T-helper 9 cell (primary cell): ENCODE measurements around the gene ST6GALNAC6.
"Not testable (repeated sequence)": the region's sequence is repeated elsewhere in the genome, so short reads cannot be mapped to it uniquely, and the experiment has no call there.

Source experiments
- DNase-seq: peaks from one replicate; pipeline ENCODE4 v3.0.0-alpha.2; 2020

The ST6GALNAC6 gene

DNA sequence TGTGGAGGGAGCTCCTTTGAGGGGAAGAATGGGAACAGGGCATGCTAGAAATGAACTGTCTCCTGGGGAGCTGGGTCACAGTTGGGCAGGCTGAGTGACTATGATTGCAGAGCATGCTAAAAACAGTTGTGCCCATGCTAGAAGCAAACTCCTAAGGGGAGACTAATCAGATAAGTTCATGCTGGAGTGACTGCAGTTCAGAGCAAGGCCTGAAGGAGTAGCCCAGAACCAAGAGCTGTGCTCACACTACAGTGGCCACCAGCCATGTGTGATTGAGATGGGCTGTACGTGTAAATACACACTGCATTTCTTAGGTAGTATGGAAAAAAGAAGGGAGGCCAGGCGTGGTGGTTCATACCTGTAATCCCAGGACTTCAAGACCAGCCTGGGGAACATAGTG, 11.6 kb downstream of the ST6GALNAC6 start:
- no peak for DNase-seq

DNA sequence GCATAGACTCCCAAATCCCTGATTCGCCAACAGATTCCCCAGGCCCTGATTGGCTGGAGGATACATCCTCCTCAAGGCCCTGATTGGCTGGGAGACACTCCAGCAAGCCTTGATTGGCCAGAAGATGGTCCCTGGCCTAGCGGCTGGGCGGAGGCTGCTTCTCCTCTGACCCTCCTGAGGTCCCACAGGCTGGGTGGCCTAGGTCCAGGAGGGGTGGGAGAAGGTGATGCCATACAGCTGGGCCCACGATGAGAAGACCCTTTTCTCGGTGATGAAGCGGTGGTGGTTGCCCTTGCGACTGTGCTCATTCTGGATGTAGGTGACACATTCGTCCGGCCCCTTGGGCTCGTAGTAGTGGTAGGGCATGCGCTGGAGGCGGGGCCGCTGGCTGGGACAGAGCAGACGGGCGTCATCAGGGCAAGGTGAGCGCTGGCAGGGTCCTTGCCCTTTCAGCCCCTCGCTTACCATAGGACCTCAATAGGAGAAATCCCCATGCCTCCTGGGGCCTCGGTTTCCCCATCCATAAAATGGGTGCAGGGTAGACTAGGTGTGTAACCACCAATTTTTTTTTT, 12.9 kb downstream of the ST6GALNAC6 start:
- no peak for DNase-seq

DNA sequence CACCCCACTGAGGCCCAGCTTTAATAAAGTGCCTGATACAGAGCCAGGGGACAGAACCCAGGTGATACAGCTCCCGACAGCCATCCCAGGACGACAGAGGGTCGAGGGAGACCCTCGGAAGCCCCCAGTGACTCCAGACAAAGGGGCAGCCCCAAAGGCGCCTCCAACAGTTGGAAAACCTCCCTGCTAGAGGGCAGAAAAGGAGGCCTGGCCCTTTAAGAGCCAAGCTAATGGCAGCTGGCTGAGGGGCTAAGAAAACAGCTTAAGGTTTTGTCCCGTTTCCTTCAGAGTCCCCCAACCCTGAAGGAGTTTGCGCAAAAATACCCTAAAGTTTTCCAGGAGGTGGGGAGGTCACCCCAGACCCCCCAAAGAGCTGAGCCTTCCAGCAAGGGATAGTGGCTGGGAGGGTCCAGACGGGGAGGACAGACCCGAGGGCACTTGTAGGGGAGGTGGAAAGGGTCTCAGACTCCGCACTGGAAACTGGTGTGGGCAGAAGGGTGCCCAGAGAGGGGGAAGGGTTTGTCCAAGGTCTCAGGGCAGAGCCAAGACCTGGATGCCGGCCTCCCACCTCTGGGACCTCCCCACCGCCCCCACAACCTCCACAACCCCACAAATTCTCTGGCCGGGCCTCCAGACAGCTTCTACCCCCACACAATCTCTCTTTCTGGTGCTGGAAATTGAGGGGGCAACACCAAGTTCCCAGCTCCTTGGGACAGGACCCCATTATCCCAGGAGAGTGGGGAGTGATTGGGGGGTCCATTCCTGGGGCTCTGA, 13.7 kb downstream of the ST6GALNAC6 start:
- no peak for DNase-seq

DNA sequence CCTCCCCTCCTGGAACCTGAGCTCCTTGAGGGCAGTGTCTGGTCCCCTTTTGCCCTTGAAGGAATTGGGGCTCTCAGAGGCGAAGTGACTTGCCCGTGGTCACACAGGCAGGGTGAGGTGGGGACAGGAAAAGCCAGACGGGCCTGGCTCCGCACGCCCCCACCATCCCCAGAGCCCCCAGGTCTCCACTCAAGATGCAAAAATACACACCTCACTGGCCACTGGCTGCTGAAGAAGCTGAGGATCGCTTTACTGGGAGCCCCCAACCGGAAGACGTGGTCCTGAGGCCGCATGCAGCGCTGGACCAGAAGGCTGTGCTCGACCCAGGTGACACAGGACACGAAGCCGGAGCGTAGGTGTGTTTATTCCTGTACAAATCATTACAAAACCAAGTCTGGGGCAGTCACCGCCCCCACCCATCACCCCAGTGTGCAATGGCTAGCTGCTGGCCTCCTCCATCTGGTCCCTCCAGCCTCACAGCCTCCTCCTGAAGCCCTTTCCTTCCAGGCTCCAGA, 14.4 kb downstream of the ST6GALNAC6 start:
- no peak for DNase-seq

DNA sequence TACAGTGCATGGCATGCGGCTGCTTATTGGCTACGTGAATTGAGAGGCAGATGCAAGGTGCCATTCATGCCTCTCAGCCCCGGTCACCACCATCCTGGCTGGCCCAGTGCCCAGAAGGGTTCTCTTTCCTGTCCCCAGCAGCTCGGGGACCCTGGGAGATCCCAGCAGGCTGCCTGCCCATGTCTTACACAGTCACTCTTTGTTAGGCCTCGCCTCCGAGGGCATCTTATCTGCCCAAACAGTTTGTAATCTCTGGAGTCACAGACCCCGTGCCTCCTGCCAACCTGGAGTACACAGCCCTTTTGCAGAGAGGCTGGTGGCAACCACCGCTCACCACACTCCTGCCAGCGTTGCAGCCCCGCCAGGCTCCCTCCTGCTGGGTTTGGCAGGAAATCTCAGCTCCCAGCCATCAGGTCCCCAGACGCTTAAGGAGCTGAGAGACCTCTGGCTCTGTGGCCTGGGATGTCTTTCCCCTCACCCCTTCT, 14.9 kb downstream of the ST6GALNAC6 start:
- DNase-seq, result no peak

DNA sequence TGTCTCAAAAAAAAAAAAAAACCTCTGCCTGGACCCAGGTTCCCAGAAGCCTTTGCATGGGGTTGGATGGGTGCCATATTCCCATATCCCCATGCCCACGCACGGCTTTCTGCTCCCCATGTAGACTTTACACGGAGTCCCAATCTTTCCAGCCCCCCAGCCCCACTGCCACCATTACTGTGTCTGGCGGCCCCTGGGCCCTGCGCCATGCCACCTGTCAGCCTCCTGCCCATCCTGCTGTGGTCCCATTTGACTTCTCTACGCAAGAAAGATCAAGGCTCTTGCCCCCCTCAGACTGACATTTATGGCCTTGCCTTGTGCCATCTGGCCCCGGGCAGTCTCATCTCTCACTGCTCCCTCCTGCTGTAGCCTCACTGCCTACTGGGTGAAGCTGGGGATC, 15.4 kb downstream of the ST6GALNAC6 start:
- no peak for DNase-seq

DNA sequence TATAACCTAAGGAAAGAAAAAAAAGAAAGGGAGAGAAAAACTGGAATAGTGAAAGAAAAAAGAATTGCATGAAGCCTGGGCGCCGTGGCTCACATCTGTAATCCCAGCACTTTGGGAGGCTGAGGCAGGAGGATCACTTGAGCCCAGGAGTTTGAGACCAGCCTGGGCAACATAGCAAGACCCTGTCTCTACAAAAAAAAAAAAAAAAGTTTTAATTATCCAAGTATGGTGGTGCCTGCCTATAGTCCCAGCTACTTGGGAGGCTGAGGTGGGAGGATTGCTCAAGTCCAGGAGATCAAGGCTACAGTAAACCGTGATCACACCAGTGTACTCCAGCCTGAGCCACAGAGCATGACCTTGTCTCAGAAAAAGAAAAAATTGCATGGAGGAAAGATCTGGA, 17.7 kb downstream of the ST6GALNAC6 start:
- DNase-seq, result not testable (repeated sequence)

DNA sequence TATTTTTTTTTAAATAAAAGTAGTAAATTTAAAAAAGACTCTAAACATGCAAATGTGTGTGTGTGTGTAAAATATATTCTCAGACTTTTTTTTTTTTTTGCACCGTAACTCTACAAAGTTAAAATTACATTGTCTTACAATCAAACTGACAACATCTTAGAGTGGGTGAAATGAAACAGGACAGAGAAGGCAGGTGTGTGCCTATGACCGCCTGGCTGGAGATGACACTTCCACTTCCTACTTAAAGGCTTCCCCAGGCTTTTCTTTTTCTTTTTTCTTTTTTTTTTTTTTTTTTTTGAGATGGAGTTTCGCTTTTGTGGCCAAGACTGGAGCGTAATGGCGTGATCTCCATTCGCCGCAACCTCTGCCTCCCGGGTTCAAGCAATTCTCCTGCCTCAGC, 19.3 kb downstream of the ST6GALNAC6 start:
- DNase-seq, result no peak

DNA sequence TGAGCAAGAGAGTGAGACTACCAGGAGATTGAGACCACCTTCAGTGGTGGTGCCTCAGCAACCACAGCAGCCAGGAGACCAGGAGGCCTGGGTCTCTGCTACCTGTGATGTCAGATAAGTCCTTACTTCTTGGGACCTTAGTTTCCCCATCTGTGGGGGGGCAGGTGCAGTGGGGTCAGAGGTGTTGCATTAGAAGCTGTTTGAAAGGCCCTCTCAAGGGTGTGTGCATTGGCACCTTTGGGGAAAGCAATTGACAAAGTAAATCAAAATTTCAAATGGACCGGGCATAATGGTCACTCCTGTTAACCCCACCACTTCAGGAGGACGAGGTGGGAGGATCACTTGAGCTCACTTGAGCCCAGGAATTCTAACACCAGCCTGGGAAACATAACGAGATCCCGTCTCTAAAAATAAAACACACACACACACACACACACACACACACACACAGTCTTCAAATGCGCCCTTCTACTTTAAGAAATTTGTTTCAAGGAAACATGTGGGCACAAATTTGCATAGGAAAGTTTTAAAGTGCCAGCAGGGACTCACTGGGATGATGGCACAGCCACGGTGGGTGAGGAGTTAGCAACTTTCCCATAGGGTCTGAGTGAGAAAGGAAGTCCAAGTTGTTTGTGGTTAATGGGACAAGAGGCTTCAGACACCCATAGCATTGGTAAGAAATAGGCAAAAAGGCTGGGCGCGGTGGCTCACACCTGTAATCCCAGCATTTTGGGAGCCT, 20.6 kb downstream of the ST6GALNAC6 start:
- DNase-seq, result no peak

DNA sequence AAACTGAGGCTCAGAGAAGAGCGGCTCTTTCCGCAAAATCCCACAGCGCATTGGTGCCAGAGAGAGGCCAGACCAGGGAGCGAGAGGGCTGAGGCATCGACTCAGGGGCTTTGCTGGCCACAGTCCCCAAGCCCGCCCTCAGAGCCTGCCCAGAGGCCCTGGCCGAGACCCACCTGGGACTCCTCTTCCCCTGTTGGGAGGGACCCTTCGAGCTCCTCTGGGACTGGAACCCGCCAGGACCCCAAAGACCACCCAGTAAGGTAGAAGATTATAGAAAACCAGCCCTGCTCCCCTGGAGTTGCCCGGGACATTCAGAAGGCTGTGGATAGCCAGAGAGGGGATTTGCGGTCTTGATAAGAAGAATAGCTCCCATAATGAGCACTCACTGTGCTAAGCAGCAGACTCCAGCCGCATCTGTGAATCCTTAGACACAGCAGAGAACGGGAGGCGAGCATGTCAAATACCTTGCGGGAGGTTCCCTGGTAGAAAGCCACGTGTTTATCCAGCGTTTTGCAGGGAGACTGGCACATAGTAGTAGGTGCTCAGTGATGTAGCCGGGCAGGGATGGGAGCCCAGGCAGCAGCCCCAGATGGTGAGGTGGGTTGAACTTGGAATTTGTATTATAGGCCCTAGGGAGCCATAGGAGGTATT, 21.3 kb downstream of the ST6GALNAC6 start:
- no peak for DNase-seq

DNA sequence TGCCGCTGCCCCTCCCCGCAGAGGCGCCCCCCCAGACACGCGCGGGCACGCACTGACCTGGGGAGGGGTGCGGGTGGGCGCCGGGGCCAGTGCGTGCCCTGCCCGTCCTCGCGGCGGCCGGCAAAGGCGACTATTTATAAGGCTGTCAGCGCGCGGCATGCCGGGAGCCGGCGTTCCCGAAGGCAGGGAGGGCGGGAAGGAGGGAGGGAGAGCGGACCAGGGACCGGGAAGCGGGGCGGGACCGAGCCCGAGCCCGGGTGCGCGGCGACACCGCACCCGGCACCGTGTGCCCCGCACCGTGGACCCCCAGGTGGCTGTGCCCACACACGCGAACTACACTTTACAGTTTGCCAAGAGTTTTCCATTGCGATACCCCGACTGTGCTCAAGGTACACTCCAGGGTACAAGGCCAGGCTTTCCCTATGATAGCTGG, 21.8 kb downstream of the ST6GALNAC6 start, which contains the start of gene AK1:
Gene AK1 (minus strand): TSS at position 110 of the 433 bp plus-strand sequence. CDS start 3,058 bp downstream, outside the sequence.
- DNase-seq, result no peak

DNA sequence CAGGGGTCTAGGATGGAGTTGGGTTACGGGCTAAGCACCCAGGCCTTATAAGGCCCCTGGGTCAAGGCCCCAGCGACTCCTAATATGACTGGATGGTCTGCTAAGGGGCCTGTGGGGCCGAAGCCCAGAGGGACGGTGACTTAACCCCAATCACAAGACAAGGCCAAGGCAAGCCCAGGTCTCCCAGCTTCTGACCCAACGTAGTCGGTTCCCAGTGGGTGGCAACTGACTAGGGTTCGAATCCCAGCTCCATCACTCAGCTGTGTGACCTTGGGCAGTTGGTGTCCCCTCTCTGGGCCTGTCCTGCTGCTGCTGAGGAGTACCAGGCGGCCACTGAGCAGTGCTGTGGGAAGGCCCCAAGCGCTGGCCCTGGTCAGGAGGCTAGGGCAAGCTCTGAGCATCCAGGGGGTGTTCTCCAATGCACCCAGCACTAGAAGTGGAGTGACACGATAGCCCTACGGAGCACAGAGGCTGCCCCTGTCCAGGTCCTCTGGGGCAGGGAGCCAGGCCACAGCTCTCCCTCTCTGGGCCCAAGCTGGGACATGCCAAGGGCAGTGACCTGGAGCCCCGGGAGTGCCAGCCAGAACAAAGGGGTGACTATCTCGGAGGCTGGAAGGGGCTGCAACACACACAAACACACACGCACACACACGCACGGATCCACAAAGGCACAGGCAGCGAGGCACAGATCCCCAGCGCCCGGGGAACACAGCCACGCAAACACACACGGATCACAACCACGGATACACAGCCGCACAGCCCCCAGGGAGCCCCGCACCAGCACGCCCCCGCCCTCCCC, 22.4 kb downstream of the ST6GALNAC6 start:
- DNase-seq, result no peak

DNA sequence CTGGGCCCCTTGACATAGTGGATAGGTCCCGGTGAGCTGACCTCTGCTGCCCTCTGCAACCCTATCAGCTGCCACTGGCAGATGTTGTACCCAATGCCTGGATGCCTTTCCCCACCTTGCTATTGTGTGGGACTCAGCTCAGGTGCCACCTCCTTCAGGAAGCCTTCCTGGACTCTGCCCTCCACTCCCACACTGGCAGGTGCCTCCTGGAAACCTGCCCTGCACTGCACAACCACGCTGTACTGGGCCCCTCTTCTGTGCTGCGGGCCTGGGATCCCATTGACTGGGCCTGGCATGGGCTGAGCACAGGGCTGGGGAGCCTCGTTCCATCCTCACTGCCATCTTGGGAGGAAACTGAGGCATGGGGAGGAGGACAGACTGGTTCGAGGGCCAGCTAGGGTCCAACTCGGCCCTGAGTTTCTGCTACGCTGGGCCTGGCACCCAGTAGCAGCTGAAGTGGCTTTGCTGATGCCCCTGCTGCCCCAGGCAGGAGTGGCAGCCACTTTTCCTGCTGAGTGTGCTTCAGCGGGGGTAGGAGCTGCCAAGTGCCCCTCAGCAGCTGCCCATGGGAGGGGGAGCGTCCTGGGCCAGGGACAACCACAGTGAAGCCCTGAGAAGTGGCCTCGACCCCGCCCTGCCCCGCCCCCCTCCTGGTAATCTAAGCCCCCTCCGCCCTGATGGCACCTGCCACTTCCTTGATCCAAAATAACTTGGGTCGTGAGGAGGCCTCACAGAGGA, 23.2 kb downstream of the ST6GALNAC6 start:
- DNase-seq, result no peak

DNA sequence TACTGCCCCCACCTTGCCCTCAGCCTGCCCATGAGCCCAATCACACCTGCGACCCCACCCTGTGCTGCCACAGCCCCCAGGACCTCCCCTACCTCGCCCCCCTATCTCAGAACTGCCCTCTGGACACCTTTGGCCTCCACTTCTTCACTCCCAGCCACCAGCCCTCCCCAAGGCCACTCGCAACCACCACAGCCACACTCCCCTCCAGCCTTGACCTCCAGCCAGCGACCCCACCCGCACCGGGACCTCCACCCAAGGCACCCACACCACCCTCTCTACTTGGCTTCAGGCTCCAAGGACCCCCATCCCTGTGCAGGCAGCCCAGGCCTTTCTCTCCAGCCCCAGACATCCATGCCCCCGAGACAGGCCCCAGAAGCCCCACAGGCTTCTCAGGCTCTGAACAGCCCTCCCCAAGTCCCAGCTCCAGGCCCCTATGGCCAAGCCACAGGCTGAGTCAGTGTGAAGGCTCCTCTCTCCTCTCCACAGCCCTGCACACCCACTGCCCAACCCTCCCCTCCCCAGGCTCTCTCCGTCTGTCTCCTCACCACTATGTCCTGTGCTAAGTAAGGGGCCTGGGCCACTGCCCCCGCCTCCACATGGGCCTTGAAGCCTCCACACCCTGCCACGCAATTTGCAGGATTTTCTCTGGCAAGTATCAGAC, 24.0 kb downstream of the ST6GALNAC6 start:
- DNase-seq, result no peak

DNA sequence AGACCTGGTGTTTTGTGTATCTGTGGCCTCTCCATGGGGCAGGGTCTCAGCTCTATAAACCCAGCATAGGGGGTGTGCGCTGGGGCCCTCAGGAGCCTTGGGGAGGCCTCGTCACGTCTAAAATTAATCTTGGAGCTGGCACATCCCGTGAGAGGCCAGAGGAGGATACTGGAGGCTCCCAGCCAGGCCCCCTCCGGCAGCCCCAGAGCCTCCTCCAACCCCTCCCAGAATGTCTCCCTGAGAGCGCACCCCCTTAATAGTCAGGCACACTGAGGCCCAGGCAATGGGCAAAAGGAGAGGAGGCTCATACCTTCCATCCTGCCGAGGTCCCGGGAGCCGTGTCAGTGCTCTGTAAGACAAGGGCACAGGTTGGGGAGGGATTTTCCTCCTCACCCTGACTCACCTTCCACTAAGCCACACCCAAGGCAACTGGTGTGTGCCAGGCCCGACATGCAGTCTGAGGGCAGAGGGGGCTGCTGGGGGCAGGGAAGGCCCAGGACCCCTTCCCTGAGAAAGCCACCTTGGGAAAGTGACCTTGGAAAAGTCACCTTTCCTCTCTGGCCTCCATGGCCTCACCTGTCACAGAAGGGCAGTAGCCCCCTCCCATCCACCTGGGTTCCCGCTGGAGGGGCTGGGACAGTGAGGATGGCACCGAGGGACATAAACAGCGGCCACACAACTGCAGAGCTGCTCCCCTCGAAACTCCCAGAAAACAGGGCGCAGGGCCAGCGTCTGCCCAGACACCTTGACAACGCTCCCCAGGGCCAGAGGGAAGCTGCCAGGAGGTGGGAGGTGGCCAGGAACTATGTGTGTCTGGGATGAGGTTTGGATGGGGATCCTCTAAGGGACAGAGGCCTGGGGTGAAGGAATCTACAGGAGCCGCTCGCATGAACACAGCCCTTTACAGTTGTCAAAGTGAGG, 24.8 kb downstream of the ST6GALNAC6 start:
- DNase-seq, result no peak

DNA sequence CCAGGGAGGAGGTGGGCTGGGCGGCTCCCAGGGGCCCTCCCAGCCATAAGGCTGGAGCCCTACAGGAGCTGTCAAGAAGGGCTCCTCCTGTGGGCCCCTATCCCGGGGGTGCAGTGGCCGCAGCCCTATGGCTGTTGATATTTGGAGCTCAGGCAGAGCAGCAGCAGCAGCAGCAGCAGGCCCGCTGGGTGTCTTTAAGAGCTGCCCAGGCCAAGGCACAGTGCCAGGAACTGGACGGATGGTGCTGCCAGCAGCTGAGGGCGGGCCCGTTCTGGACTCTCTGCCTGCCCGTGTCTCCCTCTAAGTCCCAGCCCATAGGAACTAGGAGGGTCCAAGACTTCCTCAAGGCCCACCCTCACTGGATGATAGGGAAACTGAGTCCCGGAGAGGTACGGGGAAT, 25.5 kb downstream of the ST6GALNAC6 start:
- DNase-seq, result no peak

DNA sequence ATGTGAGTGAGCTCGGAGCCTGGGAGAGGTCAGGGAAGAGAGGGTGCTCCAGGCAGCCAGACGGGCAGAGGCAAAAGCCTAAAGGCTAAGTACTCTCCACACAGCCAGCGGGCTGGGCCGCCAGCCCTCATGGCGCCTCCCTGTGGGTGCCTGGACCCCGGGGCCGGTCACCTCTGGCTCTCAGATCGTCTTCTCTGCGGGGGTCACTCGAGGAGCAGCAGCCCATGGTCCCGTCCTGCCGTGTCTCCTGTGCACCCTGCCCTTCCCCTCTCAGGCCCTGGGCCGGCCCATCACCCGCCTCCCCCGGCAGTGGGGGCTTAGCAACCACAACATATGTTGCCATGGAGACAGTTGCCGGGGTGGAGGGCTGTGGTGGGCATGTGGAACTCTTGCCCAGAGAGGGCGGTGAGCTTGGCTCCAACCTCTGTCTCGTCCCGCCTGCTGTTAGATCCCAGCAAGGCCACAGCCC, 26.1 kb downstream of the ST6GALNAC6 start:
- no peak for DNase-seq

DNA sequence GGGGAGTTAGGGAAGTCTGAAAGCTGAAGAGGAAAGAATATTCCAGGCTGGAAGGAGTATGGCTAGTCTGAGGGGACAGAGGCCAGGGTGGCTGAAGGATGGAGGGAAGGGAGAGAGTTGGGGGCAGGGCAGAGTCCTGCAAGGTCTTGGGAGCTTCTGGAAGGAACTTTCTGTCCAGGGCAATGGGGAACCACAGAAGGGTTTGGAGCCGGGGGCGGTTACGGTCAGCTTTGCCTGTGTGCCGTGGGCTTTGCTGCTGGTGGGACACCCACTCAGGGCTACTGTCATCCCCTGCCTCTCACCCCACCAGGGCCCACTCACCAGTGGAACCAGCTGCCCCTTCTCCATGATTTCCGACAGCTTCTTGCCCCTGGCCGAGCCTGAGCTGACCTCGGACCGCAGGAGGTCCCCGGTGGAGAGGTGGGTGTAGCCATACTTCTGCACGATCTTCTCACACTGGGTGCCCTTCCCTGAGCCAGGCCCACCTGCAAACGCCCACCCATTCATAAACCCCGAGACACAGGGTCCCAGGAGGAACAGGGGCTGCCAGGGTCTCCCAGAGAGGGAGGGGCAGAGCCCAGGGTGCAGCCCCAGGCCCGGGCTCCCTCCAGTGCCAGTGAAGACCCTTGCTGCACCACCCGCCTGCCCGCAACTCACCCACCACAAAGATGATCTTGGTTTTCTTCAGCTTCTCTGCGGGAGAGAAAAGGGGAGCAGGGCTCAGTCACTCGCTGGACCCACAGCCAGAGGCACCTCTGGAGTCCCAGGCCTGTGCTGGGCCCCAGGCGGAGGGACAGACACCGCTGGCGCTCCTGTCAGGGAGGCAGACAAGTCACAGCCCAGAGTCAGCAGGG, 26.8 kb downstream of the ST6GALNAC6 start:
- no peak for DNase-seq
